HepG2 (cell line): ENCODE measurements around the gene ASAP2. TPM values are rescaled to one million over a fixed set of nuclear protein-coding genes. Genes with fewer than 3 reads are reported as not detected.

Source experiments
- CENPX ChIP-seq: sonication (generic); formaldehyde crosslinking; IDR thresholded peaks from 2 replicates; pipeline ENCODE4 v1.9.0; 2021; ENCODE audit warnings: mild to moderate bottlenecking, missing genetic modification reagents, moderate library complexity
- DMAP1 ChIP-seq: IDR thresholded peaks from 2 replicates; pipeline ENCODE4 v1.6.1; 2016
- GATAD1 ChIP-seq: IDR thresholded peaks from 2 replicates; pipeline ENCODE4 v1.6.1; 2016; ENCODE audit warnings: missing genetic modification reagents, missing compliant biosample characterization
- HNRNPUL1 ChIP-seq: fragments of 200-400 bp; formaldehyde crosslinking; IDR thresholded peaks from 2 replicates; pipeline ENCODE4 v1.6.1; 2017; ENCODE audit warnings: low read depth, mild to moderate bottlenecking, low read length, moderate library complexity
- JUN ChIP-seq: sonication (generic); formaldehyde crosslinking; IDR thresholded peaks from 2 replicates; pipeline ENCODE4 v1.4.0; 2020; ENCODE audit warnings: mild to moderate bottlenecking, missing genetic modification reagents
- NAIF1 ChIP-seq: sonication (generic); formaldehyde crosslinking; IDR thresholded peaks from 2 replicates; pipeline ENCODE4 v1.5.0; 2020; ENCODE audit warnings: mild to moderate bottlenecking, missing genetic modification reagents, borderline replicate concordance
- NFE2L2 ChIP-seq: fragments of 150-350 bp; IDR thresholded peaks from 2 replicates; pipeline ENCODE4 v1.6.1; 2014; ENCODE audit warnings: low read length
- ONECUT2 ChIP-seq: sonication (generic); formaldehyde crosslinking; IDR thresholded peaks from 2 replicates; pipeline ENCODE4 v1.4.0; 2020; ENCODE audit warnings: missing genetic modification reagents
- PITX1 ChIP-seq: sonication (generic); formaldehyde crosslinking; IDR thresholded peaks from 2 replicates; pipeline ENCODE4 v1.5.1; 2020; ENCODE audit warnings: mild to moderate bottlenecking, missing genetic modification reagents
- RFX3 ChIP-seq: IDR thresholded peaks from 2 replicates; pipeline ENCODE4 v1.6.1; 2016; ENCODE audit warnings: missing biosample characterization, missing genetic modification reagents
- STAT6 ChIP-seq: sonication (generic); formaldehyde crosslinking; IDR thresholded peaks from 2 replicates; pipeline ENCODE4 v1.4.0; 2020; ENCODE audit warnings: missing genetic modification reagents, mild to moderate bottlenecking, borderline replicate concordance
- TGIF2 ChIP-seq: IDR thresholded peaks from 2 replicates; pipeline ENCODE4 v1.6.1; 2016; ENCODE audit warnings: control low read depth, missing compliant biosample characterization
- ZBTB1 ChIP-seq: sonication (generic); formaldehyde crosslinking; IDR thresholded peaks from 2 replicates; pipeline ENCODE4 v1.4.0; 2020; ENCODE audit warnings: missing genetic modification reagents, borderline replicate concordance
- ZNF121 ChIP-seq: sonication (generic); formaldehyde crosslinking; IDR thresholded peaks from 2 replicates; pipeline ENCODE4 v1.5.0; 2020; ENCODE audit warnings: mild to moderate bottlenecking, missing genetic modification reagents
- ZNF260 ChIP-seq: sonication (generic); formaldehyde crosslinking; IDR thresholded peaks from 2 replicates; pipeline ENCODE4 v1.4.0; 2020; ENCODE audit warnings: missing genetic modification reagents, low read depth, mild to moderate bottlenecking, borderline replicate concordance
- ZNF280B ChIP-seq: sonication (generic); formaldehyde crosslinking; IDR thresholded peaks from 2 replicates; pipeline ENCODE4 v1.5.0; 2020; ENCODE audit warnings: missing genetic modification reagents, mild to moderate bottlenecking, borderline replicate concordance
- ZNF354B ChIP-seq: sonication (generic); formaldehyde crosslinking; IDR thresholded peaks from 2 replicates; pipeline ENCODE4 v1.8.0; 2022; ENCODE audit warnings: mild to moderate bottlenecking, missing genetic modification reagents
- ZNF468 ChIP-seq: sonication (generic); formaldehyde crosslinking; IDR thresholded peaks from 2 replicates; pipeline ENCODE4 v1.8.0; 2022; ENCODE audit warnings: mild to moderate bottlenecking, moderate library complexity, missing genetic modification reagents
- ZNF572 ChIP-seq: sonication (generic); formaldehyde crosslinking; IDR thresholded peaks from 2 replicates; pipeline ENCODE4 v1.5.1; 2020; ENCODE audit warnings: mild to moderate bottlenecking, missing genetic modification reagents
- ZNF629 ChIP-seq: sonication (generic); formaldehyde crosslinking; conservative IDR thresholded peaks from 2 replicates; pipeline ENCODE4 v1.5.0; 2020; ENCODE audit warnings: missing genetic modification reagents
- ZNF646 ChIP-seq: sonication (generic); formaldehyde crosslinking; IDR thresholded peaks from 2 replicates; pipeline ENCODE4 v1.9.0; 2021; ENCODE audit warnings: mild to moderate bottlenecking, missing genetic modification reagents
- polyA plus RNA-seq, 8 experiments: library from polyadenylated mRNA; depleted of rRNA in 3 of 8; stranded (reverse) in 7 of 8; unstranded in 1 of 8; fragments of >200 nt; fragmentation: Illumina TruSeq in 4 of 8; extraction: Trizol in 4 of 8; gene quantifications; 2 replicates each; pipeline versions ENCODE4 v1.2.1 to v1.2.3, GENCODE V29; 2011 to 2016; ENCODE audit warnings: low read depth in 4 of 8, missing spikeins in 1 of 8, mixed read lengths in 1 of 8; ENCODE audit not compliant: insufficient read depth in 1 of 8
- total RNA-seq, 5 experiments: library from RNA; depleted of rRNA; stranded (reverse); fragments of >200 nt; fragmentation: Illumina TruSeq; extraction: Trizol; gene quantifications; 2 replicates each; pipeline ENCODE4 v1.2.3, GENCODE V29; 2016; ENCODE audit warnings: low read depth in 1 of 5

Gene ASAP2
- total and polyA plus RNA-seq, 2 of the 13 experiments (the other 11 are each of a cell fraction or from before 2014, with no cell fraction given) = 7.3 to 22.3 TPM

GRCh38 chr2:9336576-9337314 lies 130.1 kb downstream of the ASAP2 start (continued):
- TF ChIP-seq ZNF646 (CRISPR knock-in tag) (peak; percentile 74), ZNF629 (CRISPR knock-in tag) (peak; percentile 51; the same call in 1 of the 2 replicates), CENPX (CRISPR knock-in tag) (no peak), TGIF2 (CRISPR knock-in tag) (no peak), DMAP1 (peak; percentile 71), STAT6 (peak; percentile 97), PITX1 (CRISPR knock-in tag) (peak; percentile 77), NAIF1 (CRISPR knock-in tag) (no peak), ONECUT2 (CRISPR knock-in tag) (no peak), ZNF354B (CRISPR knock-in tag) (no peak), GATAD1 (peak; percentile 47; the same call in 1 of the 2 replicates), ZBTB1 (CRISPR knock-in tag) (no peak), ZNF468 (CRISPR knock-in tag) (no peak), ZNF572 (CRISPR knock-in tag) (peak; percentile 76), ZNF280B (CRISPR knock-in tag) (0 out of 2 replicates have a peak, but pooled peaks have one; percentile 50), RFX3 (CRISPR knock-in tag) (no peak), ZNF260 (CRISPR knock-in tag) (no peak), JUN (CRISPR knock-in tag) (peak; percentile 55), NFE2L2 (no peak), HNRNPUL1 (no peak), ZNF121 (CRISPR knock-in tag) (no peak)
